Adrenal gland (tissue), 12 donors: ENCODE measurements around the gene HS3ST4. TPM values are rescaled to one million over a fixed set of nuclear protein-coding genes. Genes with fewer than 3 reads are reported as not detected.

ENCODE experiments used
- DNase-seq, 7 donors: peaks; one replicate each; pipeline ENCODE4 v3.0.0-alpha.2; 2019 to 2020
- H3K27ac ChIP-seq, 5 donors: fragments of 200-600 bp; sonication (generic) in 4 of 5; 1 replicate in 3 of 5; 2 replicates in 2 of 5; pipeline versions ENCODE4 v1.5.1 to v1.8.0; 2016 to 2020; ENCODE audit warnings: mild to moderate bottlenecking in 1 of 5
- H3K27me3 ChIP-seq: fragments of 200-600 bp; 2 replicates; pipeline ENCODE4 v1.8.0; 2021
- H3K36me3 ChIP-seq, 2 donors: fragments of 200-600 bp; replicated peaks in 1 of 2; 1 replicate in 1 of 2; 2 replicates in 1 of 2; pipeline versions ENCODE4 v1.5.1 to v1.8.0; 2018 to 2022
- H3K4me1 ChIP-seq, 2 donors: fragments of 200-600 bp; replicated peaks in 1 of 2; 1 replicate in 1 of 2; 2 replicates in 1 of 2; pipeline versions ENCODE4 v1.5.1 to v1.8.0; 2018 to 2021
- H3K4me3 ChIP-seq, 4 donors: fragments of 200-600 bp; sonication (generic) in 3 of 4; one replicate each; pipeline ENCODE4 v1.5.1; 2016 to 2018
- H3K9me3 ChIP-seq, 3 donors: fragments of 200-600 bp; sonication (generic) in 1 of 3; replicated peaks in 1 of 3; 1 replicate in 2 of 3; 2 replicates in 1 of 3; pipeline versions ENCODE4 v1.5.1 to v1.8.0; 2016 to 2021
- CTCF ChIP-seq, 6 experiments: fragments of 450-650 bp in 4 of 6; fragments of 200-600 bp in 2 of 6; sonication (generic) in 1 of 6; IDR thresholded peaks; 1 replicate in 5 of 6; 2 replicates in 1 of 6; pipeline versions ENCODE4 v1.5.1 to v1.8.0; 2016 to 2021; ENCODE audit warnings: antibody characterized with exemption in 6 of 6, mild to moderate bottlenecking in 2 of 6, moderate library complexity in 1 of 6
- POLR2A ChIP-seq, 2 donors: fragments of 450-650 bp; IDR thresholded peaks; one replicate each; pipeline ENCODE4 v1.6.1; 2017; ENCODE audit warnings: antibody characterized with exemption in 2 of 2, mild to moderate bottlenecking in 2 of 2, moderate library complexity in 1 of 2
- WGBS, 4 donors: extraction: QIAGEN DNeasy Blood & Tissue Kit in 2 of 4; methylation state at CpG; one replicate each; pipeline versions ENCODE4 v1.1.5 to v1.1.7; 2013 to 2017; 5-methylcytosine and 5-hydroxymethylcytosine counted together
- intact Hi-C, 2 donors: fragments of 100-400 bp; cut with DNase I; formaldehyde crosslinking; loops; one replicate each; pipeline versions ENCODE4 v1.14.1 to v1.15.0; 2022 to 2023
- polyA plus RNA-seq, 3 donors: library from polyadenylated mRNA; stranded (reverse); fragments of 200-250 nt in 2 of 3; fragments of 350-450 nt in 1 of 3; fragmentation: Illumina TruSeq in 1 of 3; extraction: RNeasy Lipid Tissue Mini Kit (QIAGEN cat#74804) in 1 of 3; gene quantifications; one replicate each; pipeline ENCODE4 v1.2.3, GENCODE V29; 2013 to 2014
- total RNA-seq, 9 donors: library from RNA; depleted of rRNA in 4 of 9; stranded (reverse); fragments of >200 nt in 4 of 9; fragments of 120-200 nt in 1 of 9; fragmentation: NEBNext Ultra II Directional in 1 of 9; extraction: Animal tissue kit (Norgen Biotek cat#: 25700) in 1 of 9; gene quantifications; one replicate each; pipeline versions ENCODE4 v1.1.0 to v1.2.4, GENCODE V29; 2013 to 2023
- donor health status: healthy with polysubstance abuse.
- donor health status: Bipolar disorder and iron deficiency.
- donor health status: DM: yes; HTN: yes; CAD: no.
- donor health status: DM: no; HTN: no; CAD: no.
- donor health status: DM: no; HTN: no; CAD: no.
- donor health status: DM: yes; HTN: yes; CAD: no.

HS3ST4 gene
- total and polyA plus RNA-seq, 12 donors = 0.06 to 0.18 (median 0.08) TPM; not detected in 9

- Histone ChIP-seq H3K4me3 (no peak overlapping the region), H3K27me3 (peaks cover 6% of the 10 kb centered on the region), H3K27ac (no peak overlapping the region), H3K9me3 (no peaks in the 10 kb centered on the region), H3K4me1 (no peaks in the 10 kb centered on the region), H3K36me3 (no peaks in the 10 kb centered on the region)
- intact Hi-C loops = no loop called here
- WGBS, 4 donors = 73 to 87% (median 81%) methylated on average over 3 of the region's 3 CpGs
- no peak for DNase-seq
- TF ChIP-seq POLR2A (IDR thresholded peaks at IDR 0.05) (no peak), CTCF (IDR thresholded peaks at IDR 0.05) (no peak)
These were observed 362.1 kb downstream of the HS3ST4 start for GRCh38 chr16:26053889-26054288.

GRCh38 chr16:26058326-26058725 lies 366.6 kb downstream of the HS3ST4 start:
- Histone ChIP-seq H3K27me3 (peaks cover 6% of the 10 kb centered on the region), H3K4me1 (no peaks in the 10 kb centered on the region), H3K36me3 (no peaks in the 10 kb centered on the region), H3K27ac (no peak overlapping the region), H3K4me3 (no peak overlapping the region), H3K9me3 (no peaks in the 10 kb centered on the region)
- intact Hi-C loops = no loop called here
- no peak for DNase-seq
- WGBS, 4 donors = 31 to 42% (median 39%) methylated on average over 3 of the region's 3 CpGs
- TF ChIP-seq POLR2A (IDR thresholded peaks at IDR 0.05) (no peak), CTCF (IDR thresholded peaks at IDR 0.05) (no peak)

- TF ChIP-seq CTCF (IDR thresholded peaks at IDR 0.05) (no peak), POLR2A (IDR thresholded peaks at IDR 0.05) (no peak)
- WGBS, 4 donors = 39 to 40% (median 39%) methylated on average over 5 of the region's 5 CpGs
- H3K27me3 ChIP-seq = peaks cover 3% of the 10 kb centered on the region
- intact Hi-C loops = no loop called here
- no peaks in the 10 kb centered on the region for H3K9me3 ChIP-seq
- no peak overlapping the region for H3K4me3 ChIP-seq
- no peak for DNase-seq
- no peaks in the 10 kb centered on the region for H3K36me3 ChIP-seq
- H3K4me1 ChIP-seq = no peaks in the 10 kb centered on the region
- H3K27ac ChIP-seq = no peak overlapping the region
These were observed 378.7 kb downstream of the HS3ST4 start for GRCh38 chr16:26070302-26071100.

GRCh38 chr16:26071101-26071866 lies 379.5 kb downstream of the HS3ST4 start:
- H3K9me3 ChIP-seq = no peaks in the 10 kb centered on the region
- no peak overlapping the region for H3K27ac ChIP-seq
- no peaks in the 10 kb centered on the region for H3K36me3 ChIP-seq
- peaks cover 3% of the 10 kb centered on the region for H3K27me3 ChIP-seq
- no peak overlapping the region for H3K4me3 ChIP-seq
- no peaks in the 10 kb centered on the region for H3K4me1 ChIP-seq
- intact Hi-C loops = no loop called here
- 44 to 46% (median 46%) methylated on average over 9 of the region's 9 CpGs for WGBS, 4 donors
- TF ChIP-seq POLR2A (IDR thresholded peaks at IDR 0.05) (no peak), CTCF (IDR thresholded peaks at IDR 0.05) (no peak)
- DNase-seq = no peak
